Measurements from ENCODE around the gene SYPL2.

GRCh38 chr1:109454497-109455133 lies 11.7 kb upstream of the SYPL2 start:
- TF ChIP-seq CTCF (IDR thresholded peaks at IDR 0.05; ENCODE audit: borderline replicate concordance, extremely low read depth, low read length, poor library complexity, severe bottlenecking) (no peak), EZH2 (IDR thresholded peaks at IDR 0.05; ENCODE audit: borderline replicate concordance, low read depth, low read length, severe bottlenecking) (no peak)
